DMS153 (cell line): ENCODE data around the gene MSLN.
A peak's percentile ranks its signal among the peaks of the same experiment; 100 is the strongest.

Experiments used
- DNase-seq: peaks from one replicate; lab custom pipeline; 2025; lab: John Stamatoyannopoulos, UW

The MSLN gene

DNA sequence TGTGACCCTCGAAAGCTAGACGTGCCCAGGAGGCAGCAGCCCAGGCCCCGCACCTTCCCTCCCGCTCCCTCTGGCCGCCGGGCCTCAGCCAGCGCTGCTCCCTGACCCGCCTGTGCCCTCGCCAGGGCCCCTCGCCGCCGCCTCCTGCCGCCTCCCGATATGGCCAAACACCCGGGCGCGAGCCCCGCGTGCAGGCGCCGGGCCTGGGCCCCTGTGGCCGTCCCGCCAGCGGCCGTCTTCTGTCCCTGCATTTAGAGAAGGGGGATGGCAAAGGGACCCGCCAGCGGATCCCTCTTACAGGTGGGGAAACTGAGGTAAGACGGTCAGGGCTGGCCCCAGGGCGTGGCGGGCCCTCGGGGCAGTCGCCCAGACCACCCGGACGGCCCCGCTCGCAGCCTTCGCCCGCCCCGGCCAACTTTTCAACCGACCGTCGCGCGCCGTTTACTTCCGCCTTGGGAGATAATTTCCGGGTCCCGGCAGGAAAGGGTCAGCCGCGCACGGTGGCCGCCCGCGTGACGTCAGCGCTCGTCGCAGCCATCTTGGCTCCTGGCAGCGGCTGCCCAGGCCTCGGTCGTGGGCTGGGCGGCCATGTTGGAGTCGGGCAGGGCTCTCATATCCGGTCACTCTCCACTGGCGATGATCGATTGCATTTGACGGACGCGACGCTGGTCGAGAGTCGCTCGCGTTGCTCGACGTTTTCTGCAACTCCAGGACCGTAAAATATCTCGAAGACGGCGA lies 47.0 kb downstream of the MSLN start:
- DNase-seq: peak; percentile 53

GRCh38 chr16:808085-808386 lies 47.5 kb downstream of the MSLN start:
- no peak for DNase-seq

DNA sequence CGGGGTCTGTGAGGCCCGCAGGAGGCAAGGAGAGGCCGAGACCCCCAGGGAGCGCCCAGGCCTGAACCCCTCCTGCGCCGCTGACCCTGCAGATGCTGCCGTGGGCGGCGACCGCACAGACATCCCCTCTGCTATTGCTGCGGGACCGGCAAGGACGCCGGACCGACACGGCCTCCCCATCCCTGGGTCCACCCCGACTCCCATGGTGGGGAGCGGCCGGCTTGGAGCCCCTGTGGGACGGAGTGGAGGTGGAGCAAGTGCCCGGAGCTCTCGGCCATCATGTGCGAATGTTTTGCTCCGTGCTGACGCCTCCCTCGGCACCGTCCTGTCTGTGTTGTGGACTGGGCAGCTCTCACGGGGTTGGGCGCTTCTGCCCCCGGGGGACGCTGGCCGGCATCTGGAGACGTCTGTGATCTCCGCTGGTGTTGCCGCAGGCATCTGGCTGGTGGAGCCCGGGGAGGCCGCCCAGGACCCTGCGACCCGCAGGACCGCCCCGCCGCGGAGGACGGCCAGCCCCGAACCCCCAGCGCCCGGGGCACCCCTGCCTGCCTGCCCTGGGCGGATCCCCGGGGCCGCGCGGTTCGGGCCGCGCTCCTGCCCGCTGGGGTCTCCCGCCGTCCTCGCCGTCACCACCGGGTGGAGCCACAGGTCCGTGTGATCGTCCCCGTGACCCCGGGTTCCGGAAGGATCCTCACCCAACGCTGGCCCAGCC lies 52.8 kb downstream of the MSLN start:
- DNase-seq: no peak

- no peak for DNase-seq
Measured at GRCh38 chr16:813916-814412, 53.4 kb downstream of the MSLN start.

GRCh38 chr16:814974-815373 lies 54.4 kb downstream of the MSLN start:
- no peak for DNase-seq

DNA sequence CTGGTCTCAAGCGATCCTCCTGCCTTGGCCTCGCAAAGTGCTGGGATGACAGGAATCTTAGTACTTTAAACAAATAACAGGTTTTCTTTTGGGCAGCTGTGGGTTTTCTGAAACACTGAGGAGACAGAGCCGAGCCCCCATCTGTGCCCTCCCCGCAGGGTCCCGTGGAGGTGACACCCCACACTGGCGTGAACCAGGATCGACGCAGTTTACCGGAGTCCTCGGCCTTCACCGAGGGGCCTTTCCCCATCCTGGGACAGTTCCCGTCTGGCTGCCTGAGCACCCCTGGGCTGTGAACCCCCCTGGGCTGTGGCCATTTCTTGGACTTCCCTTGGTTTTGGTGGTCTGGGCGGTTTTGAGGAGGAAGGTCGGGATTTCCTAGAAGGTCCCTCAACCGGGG lies 55.3 kb downstream of the MSLN start:
- DNase-seq: no peak

DNA sequence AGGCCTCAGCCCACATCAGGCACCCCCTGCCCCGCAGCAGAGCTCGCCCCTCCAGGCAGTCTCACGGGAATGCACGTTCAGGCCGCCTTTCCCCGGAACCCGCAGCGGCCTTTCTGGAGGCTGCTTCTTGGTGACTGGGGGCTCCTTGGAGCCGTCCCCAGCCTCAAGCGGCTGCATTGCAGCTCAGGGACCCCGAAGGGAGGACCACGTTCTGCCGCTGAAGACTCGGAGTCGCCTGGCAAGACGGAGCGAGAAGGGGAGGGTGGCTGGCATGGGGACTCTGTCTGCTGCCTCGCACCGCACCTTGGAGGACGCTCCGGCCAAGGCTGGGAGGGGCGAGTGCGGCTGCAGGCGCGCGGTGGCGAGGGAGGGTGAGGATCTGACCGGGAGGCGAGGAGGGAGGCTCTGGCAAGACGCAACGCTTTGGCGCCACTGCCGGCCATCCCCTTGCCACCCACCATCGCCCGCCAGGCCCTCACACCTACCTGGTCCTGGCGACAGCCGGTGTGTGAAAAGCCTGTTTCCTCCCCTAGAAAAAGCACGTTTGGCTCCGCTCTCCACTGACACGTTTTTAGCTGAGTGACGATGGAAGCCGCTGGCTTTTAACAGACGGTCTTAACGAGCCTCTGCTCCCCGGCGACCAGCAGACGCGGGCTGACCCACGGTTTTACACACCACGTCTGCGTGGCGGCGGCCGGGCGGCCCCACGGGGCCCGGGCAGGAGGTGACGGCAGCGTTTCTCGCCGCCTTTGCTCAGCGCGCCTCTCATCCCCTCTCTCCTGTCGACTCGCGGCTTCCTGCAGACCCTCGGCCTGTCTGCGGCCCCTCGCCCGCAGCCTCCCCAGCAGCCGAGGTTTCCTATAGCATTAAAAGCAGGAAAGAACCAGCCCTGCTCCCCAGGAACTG lies 56.7 kb downstream of the MSLN start:
- DNase-seq: no peak

- no peak for DNase-seq
Measured at GRCh38 chr16:818132-818531, 57.6 kb downstream of the MSLN start.
